Measurements from ENCODE around the gene ATP7B. TPM values are rescaled to one million over a fixed set of nuclear protein-coding genes. Genes with fewer than 3 reads are reported as not detected.

Gene ATP7B
- total and polyA plus RNA-seq, 2 donors (not counting 3 experiments of a cell fraction or from before 2014, with no cell fraction given): 4.2 to 8.0 TPM

- DNase-seq (ENCODE audit: low read depth, low spot score) (no peak), FAIRE-seq (no peak)
- ChIA-PET CTCF (interaction anchor here (1.2 kb wide), 2 partner anchors 9 to 35 kb away, joined by 3 read pairs; no protein-coding TSS in a partner anchor), POLR2A (no interaction called here)
- dilution Hi-C loops (cut with MboI; ENCODE audit: extremely low pct_ligation_motif_present, low sequenced_read_pairs) (no loop called here), intact Hi-C loops (cut with micrococcal nuclease) (no loop called here)
- no peak for TF ChIP-seq GATA2 (IDR thresholded peaks at IDR 0.05; ENCODE audit: insufficient read depth, insufficient read length, low read depth, low read length)
- no peak for TF ChIP-seq POLR2AphosphoS5 (IDR thresholded peaks at IDR 0.05; ENCODE audit: insufficient read depth, low read depth, low read length)
- TF ChIP-seq MYC (IDR thresholded peaks at IDR 0.05; ENCODE audit: low read depth, low read length): no peak
- TF ChIP-seq FOS (IDR thresholded peaks at IDR 0.05; ENCODE audit: borderline replicate concordance, insufficient read depth, low read length): no peak
- no peak for TF ChIP-seq JUN (IDR thresholded peaks at IDR 0.05; ENCODE audit: borderline replicate concordance, insufficient read depth, insufficient read length, low read depth)
- no peak for TF ChIP-seq EZH2 (IDR thresholded peaks at IDR 0.05; ENCODE audit: borderline replicate concordance, low read depth, low read length, severe bottlenecking)
- TF ChIP-seq, protein P1, sequence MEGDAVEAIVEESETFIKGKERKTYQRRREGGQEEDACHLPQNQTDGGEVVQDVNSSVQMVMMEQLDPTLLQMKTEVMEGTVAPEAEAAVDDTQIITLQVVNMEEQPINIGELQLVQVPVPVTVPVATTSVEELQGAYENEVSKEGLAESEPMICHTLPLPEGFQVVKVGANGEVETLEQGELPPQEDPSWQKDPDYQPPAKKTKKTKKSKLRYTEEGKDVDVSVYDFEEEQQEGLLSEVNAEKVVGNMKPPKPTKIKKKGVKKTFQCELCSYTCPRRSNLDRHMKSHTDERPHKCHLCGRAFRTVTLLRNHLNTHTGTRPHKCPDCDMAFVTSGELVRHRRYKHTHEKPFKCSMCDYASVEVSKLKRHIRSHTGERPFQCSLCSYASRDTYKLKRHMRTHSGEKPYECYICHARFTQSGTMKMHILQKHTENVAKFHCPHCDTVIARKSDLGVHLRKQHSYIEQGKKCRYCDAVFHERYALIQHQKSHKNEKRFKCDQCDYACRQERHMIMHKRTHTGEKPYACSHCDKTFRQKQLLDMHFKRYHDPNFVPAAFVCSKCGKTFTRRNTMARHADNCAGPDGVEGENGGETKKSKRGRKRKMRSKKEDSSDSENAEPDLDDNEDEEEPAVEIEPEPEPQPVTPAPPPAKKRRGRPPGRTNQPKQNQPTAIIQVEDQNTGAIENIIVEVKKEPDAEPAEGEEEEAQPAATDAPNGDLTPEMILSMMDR (IDR thresholded peaks at IDR 0.05; ENCODE audit: extremely low read depth in 1 of 2, insufficient read depth in 1 of 2, low read depth in 1 of 2, low read length in 2 of 2): no peak
- no peak for TF ChIP-seq POLR2A (IDR thresholded peaks at IDR 0.05; ENCODE audit: low read depth, low read length)
- TF ChIP-seq, protein P2, sequence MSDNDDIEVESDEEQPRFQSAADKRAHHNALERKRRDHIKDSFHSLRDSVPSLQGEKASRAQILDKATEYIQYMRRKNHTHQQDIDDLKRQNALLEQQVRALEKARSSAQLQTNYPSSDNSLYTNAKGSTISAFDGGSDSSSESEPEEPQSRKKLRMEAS (IDR thresholded peaks at IDR 0.05; ENCODE audit: insufficient read depth, insufficient read length): no peak
- H3K36me3 ChIP-seq (ENCODE audit: control insufficient read depth in 2 of 2, extremely low read depth in 1 of 2, insufficient read depth in 2 of 2, low read length in 2 of 2): no peaks in the 10 kb centered on the region
- H4K20me1 ChIP-seq (replicated peaks; ENCODE audit: control insufficient read depth, extremely low read depth, insufficient read depth, low read length): no peaks in the 10 kb centered on the region
- H3K27me3 ChIP-seq (ENCODE audit: control insufficient read depth in 2 of 2, insufficient read depth in 2 of 2, low read length in 2 of 2): peaks cover 0 to 3% of the 10 kb centered on the region in 2 experiments
- no peak overlapping the region for H3K4me2 ChIP-seq (ENCODE audit: insufficient read depth, low read length)
- H3K9me3 ChIP-seq (replicated peaks; ENCODE audit: control insufficient read depth, insufficient read depth, low read length): no peaks in the 10 kb centered on the region
- no peaks in the 10 kb centered on the region for H3K4me1 ChIP-seq (ENCODE audit: control insufficient read depth, extremely low read depth, insufficient read depth, low read length)
- no peaks in the 10 kb centered on the region for H3K9me1 ChIP-seq (replicated peaks; ENCODE audit: control insufficient read depth, extremely low read depth, insufficient read depth, low read length)
- H2AFZ ChIP-seq (ENCODE audit: low read depth, low read length): no peak overlapping the region
- no TSS peak for BruUV-seq (replicated peaks)
- no peak overlapping the region for H3K27ac ChIP-seq (ENCODE audit: insufficient read depth, low read depth, low read length)
- H3K4me3 ChIP-seq (replicated peaks in 1 of 3; ENCODE audit: insufficient read depth in 1 of 3, low read depth in 1 of 3, low read length in 3 of 3): no peak overlapping the region
- H3K9ac ChIP-seq (replicated peaks; ENCODE audit: extremely low read depth, insufficient read depth, low read length): no peak overlapping the region
- no peaks in the 10 kb centered on the region for H3K79me2 ChIP-seq (ENCODE audit: control insufficient read depth, insufficient read depth, low read length)
Measured at GRCh38 chr13:51970349-51970748, 40.9 kb downstream of the ATP7B start.
